ENCODE measurements around the gene GTF2H2C. TPM values are rescaled to one million over a fixed set of nuclear protein-coding genes. Genes with fewer than 3 reads are reported as not detected.
A peak's percentile ranks its signal among the peaks of the same experiment; 100 is the strongest.

GTF2H2C gene
- total RNA-seq, 3 donors from 2014 or later, result 22.4 to 35.1 (median 28.8) TPM

DNA sequence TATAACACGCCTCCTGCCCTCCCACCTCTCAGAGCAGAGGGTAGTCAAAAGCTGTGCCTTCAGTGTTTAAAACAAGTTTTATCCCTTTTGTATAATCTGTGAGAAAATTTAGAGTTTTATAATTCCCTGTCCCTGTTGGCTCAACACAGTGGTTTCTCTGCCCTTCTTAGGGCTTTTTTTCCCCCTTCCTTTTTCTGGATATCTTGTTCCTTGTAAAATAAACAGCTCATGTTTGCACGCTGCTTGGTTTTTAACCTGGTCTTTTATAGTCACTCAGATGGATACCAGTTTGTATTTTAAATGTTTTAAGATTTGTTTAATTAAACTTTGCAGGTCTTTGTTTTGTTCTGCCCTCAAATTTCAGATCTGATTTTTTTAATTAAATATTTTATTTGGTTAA, 40.7 kb upstream of the GTF2H2C start:
- H3K27ac ChIP-seq, result peak overlapping the region in 1 of 2 donors; percentile 83
- no peak overlapping the region for H3K4me3 ChIP-seq
- TF ChIP-seq POLR2A (IDR thresholded peaks at IDR 0.05), result no peak
- TF ChIP-seq, protein P1, sequence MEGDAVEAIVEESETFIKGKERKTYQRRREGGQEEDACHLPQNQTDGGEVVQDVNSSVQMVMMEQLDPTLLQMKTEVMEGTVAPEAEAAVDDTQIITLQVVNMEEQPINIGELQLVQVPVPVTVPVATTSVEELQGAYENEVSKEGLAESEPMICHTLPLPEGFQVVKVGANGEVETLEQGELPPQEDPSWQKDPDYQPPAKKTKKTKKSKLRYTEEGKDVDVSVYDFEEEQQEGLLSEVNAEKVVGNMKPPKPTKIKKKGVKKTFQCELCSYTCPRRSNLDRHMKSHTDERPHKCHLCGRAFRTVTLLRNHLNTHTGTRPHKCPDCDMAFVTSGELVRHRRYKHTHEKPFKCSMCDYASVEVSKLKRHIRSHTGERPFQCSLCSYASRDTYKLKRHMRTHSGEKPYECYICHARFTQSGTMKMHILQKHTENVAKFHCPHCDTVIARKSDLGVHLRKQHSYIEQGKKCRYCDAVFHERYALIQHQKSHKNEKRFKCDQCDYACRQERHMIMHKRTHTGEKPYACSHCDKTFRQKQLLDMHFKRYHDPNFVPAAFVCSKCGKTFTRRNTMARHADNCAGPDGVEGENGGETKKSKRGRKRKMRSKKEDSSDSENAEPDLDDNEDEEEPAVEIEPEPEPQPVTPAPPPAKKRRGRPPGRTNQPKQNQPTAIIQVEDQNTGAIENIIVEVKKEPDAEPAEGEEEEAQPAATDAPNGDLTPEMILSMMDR (IDR thresholded peaks at IDR 0.05), result no peak
- TF ChIP-seq POLR2AphosphoS5 (IDR thresholded peaks at IDR 0.05), result no peak
- DNase-seq (ENCODE audit: low spot score in 2 of 2), result no peak
- intact Hi-C loops (cut with DNase I; ENCODE audit: low total_unique reads), result no loop called here
- no peaks in the 10 kb centered on the region for H3K36me3 ChIP-seq
- H3K9me3 ChIP-seq, result no peaks in the 10 kb centered on the region
- no peaks in the 10 kb centered on the region for H3K4me1 ChIP-seq
- H3K27me3 ChIP-seq, result no peaks in the 10 kb centered on the region

DNA sequence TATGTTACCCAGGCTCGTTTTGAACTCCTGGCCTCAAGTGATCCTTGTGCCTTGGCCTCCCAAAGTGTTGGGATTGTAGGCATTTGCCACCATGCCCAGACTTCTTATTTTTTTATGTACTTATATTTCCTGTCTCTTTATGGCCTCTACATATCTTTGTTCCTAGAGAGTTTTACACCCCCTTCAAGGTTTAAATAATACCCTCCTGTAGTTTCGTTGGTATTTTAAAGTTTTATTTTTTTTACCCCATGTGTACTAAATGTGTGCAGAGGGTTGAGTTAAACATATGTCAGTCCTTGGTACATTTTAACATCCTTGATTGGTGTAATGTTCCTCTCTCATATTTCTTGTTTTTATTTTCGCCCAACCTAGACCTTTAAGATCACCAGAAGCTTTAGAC, 38.0 kb upstream of the GTF2H2C start:
- DNase-seq (ENCODE audit: low spot score in 2 of 2), result no peak
- H3K27ac ChIP-seq, result no peak overlapping the region
- TF ChIP-seq, protein P1 (IDR thresholded peaks at IDR 0.05), result no peak
- TF ChIP-seq POLR2A (IDR thresholded peaks at IDR 0.05), result no peak
- no peak for TF ChIP-seq POLR2AphosphoS5 (IDR thresholded peaks at IDR 0.05)
- intact Hi-C loops (cut with DNase I; ENCODE audit: low total_unique reads), result no loop called here
- H3K9me3 ChIP-seq, result no peaks in the 10 kb centered on the region
- H3K4me1 ChIP-seq, result no peaks in the 10 kb centered on the region
- H3K27me3 ChIP-seq, result no peaks in the 10 kb centered on the region
- H3K36me3 ChIP-seq, result no peaks in the 10 kb centered on the region
- H3K4me3 ChIP-seq, result no peak overlapping the region

DNA sequence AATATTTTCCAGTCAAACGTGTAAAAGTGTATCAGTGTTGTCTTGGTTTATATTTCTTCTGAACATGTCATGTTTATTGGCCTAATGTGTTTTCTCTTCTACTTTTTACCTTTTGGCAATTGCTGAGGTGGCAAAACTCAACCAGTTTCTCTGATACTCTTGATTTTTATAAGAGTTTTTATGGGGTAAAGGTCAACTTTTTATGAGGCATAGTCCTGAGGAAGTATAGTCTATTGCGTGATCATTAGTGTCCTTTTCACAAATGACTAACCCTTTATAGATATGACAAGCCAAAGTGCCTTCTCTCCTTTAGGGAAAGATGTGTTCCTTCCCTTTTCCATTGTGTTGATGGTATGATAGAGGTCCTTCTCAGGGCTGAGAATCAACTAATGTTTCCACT, 34.5 kb upstream of the GTF2H2C start:
- TF ChIP-seq POLR2A (IDR thresholded peaks at IDR 0.05) (no peak), POLR2AphosphoS5 (IDR thresholded peaks at IDR 0.05) (no peak)
- TF ChIP-seq, protein P1 (IDR thresholded peaks at IDR 0.05), result no peak
- Histone ChIP-seq H3K9me3 (no peaks in the 10 kb centered on the region), H3K36me3 (no peaks in the 10 kb centered on the region), H3K4me1 (no peaks in the 10 kb centered on the region), H3K4me3 (no peak overlapping the region), H3K27me3 (no peaks in the 10 kb centered on the region), H3K27ac (no peak overlapping the region)
- DNase-seq (ENCODE audit: low spot score in 2 of 2), result no peak
- intact Hi-C loops (cut with DNase I; ENCODE audit: low total_unique reads), result no loop called here

DNA sequence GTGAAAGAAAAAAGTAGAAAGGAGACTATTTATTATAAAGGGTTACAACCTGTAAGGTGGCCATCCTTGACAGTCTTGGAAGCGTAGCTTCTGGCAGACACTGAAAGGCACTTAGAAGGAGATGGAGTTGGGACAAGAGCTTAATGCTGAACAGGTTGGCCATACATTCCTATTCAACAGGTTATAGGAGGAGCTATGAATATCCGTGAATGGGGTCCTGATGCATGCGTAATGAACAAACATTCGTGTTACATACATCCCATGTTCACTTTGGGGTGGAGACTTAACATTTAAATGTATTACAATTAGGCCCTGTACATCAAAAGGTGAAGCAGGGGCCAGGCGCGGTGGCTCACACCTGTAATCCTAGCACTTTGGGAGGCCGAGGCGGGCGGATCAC, 33.3 kb upstream of the GTF2H2C start:
- no peaks in the 10 kb centered on the region for H3K9me3 ChIP-seq
- no peak overlapping the region for H3K4me3 ChIP-seq
- no peaks in the 10 kb centered on the region for H3K27me3 ChIP-seq
- no peaks in the 10 kb centered on the region for H3K36me3 ChIP-seq
- no peak for DNase-seq (ENCODE audit: low spot score in 2 of 2)
- intact Hi-C loops (cut with DNase I; ENCODE audit: low total_unique reads), result no loop called here
- H3K4me1 ChIP-seq, result no peaks in the 10 kb centered on the region
- TF ChIP-seq POLR2AphosphoS5 (IDR thresholded peaks at IDR 0.05) (no peak), POLR2A (IDR thresholded peaks at IDR 0.05) (no peak)
- TF ChIP-seq, protein P1 (IDR thresholded peaks at IDR 0.05), result no peak
- no peak overlapping the region for H3K27ac ChIP-seq

DNA sequence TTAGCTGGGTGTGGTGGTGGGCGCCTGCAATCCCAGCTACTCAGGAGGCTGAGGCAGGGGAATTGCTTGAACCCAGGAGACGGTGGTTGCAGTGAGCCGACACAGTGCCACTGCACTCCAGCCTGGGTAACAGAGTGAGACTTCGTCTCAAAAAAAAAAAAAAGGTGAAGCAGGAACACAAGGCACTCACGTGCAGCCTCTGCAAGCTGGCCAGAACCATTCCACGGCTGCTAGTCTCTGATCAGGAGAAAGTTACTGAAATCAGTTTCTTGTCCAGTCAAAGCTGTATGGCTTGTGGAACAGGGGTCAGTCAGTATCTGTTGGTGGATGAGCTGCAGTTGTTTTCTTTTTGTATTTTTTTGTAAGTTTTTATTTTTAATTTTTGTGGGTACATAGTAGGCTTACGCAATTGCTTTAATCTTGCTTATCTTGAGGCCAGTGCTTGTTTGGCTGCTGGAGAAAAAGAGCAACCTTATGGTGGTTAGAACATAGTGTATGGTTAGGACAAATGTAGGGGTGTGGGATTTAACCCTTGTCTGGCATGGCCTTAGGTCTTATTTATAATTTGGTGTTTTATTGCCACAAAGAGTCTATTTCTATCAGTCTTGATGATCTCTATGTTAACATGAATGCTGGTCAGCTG, 32.7 kb upstream of the GTF2H2C start:
- Histone ChIP-seq H3K4me3 (no peak overlapping the region), H3K27ac (peak overlapping the region; percentile 16 to 35), H3K36me3 (no peaks in the 10 kb centered on the region), H3K9me3 (no peaks in the 10 kb centered on the region), H3K27me3 (no peaks in the 10 kb centered on the region), H3K4me1 (no peaks in the 10 kb centered on the region)
- intact Hi-C loops (cut with DNase I; ENCODE audit: low total_unique reads), result no loop called here
- TF ChIP-seq, protein P1 (IDR thresholded peaks at IDR 0.05), result no peak
- TF ChIP-seq POLR2AphosphoS5 (IDR thresholded peaks at IDR 0.05) (no peak), POLR2A (IDR thresholded peaks at IDR 0.05) (no peak)
- DNase-seq (ENCODE audit: low spot score in 2 of 2), result no peak

Measured in breast epithelium (tissue), 4 donors.